DMS114 treated with DMSO at 0.1 percent for 48 hours (cell line): ENCODE data around the gene DNAJC15.
"Not testable (repeated sequence)": the region's sequence is repeated elsewhere in the genome, so short reads cannot be mapped to it uniquely, and the experiment has no call there.

Experiments used
- DNase-seq: peaks from one replicate; lab custom pipeline; 2025; ENCODE audit not compliant: unreplicated experiment; lab: John Stamatoyannopoulos, UW

Gene DNAJC15

DNA sequence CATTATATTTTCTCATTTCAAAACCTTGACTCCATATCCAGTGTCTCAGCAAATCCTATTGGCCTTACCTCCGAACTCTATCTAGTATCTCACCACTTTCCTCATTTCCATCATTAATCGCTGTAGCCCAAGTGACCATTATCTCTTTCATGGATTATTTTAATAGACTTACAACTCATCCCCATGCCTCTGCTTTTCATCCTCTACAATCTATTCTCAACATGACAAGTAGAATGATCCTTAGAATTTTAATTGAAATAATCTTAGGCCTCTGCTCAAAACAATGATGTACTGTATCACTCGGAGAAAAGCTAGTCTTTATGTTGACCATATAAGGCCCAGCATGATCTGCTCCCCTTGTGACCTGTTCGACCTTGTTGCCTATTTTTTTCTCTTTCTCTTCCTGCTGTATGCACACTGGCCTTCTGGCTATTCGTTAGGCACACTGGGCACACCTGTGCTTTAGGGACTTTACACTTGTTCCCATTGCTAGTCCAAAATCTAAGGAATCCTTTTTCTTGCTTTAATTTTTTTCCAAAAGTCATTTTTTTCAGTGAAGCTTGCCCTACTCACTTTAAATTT is 21.4 kb downstream of the DNAJC15 start:
- DNase-seq = no peak

GRCh38 chr13:43045302-43045773 is 22.0 kb downstream of the DNAJC15 start:
- DNase-seq = not testable (repeated sequence)

- no peak for DNase-seq
These were observed 22.9 kb downstream of the DNAJC15 start for GRCh38 chr13:43046259-43046658.

DNA sequence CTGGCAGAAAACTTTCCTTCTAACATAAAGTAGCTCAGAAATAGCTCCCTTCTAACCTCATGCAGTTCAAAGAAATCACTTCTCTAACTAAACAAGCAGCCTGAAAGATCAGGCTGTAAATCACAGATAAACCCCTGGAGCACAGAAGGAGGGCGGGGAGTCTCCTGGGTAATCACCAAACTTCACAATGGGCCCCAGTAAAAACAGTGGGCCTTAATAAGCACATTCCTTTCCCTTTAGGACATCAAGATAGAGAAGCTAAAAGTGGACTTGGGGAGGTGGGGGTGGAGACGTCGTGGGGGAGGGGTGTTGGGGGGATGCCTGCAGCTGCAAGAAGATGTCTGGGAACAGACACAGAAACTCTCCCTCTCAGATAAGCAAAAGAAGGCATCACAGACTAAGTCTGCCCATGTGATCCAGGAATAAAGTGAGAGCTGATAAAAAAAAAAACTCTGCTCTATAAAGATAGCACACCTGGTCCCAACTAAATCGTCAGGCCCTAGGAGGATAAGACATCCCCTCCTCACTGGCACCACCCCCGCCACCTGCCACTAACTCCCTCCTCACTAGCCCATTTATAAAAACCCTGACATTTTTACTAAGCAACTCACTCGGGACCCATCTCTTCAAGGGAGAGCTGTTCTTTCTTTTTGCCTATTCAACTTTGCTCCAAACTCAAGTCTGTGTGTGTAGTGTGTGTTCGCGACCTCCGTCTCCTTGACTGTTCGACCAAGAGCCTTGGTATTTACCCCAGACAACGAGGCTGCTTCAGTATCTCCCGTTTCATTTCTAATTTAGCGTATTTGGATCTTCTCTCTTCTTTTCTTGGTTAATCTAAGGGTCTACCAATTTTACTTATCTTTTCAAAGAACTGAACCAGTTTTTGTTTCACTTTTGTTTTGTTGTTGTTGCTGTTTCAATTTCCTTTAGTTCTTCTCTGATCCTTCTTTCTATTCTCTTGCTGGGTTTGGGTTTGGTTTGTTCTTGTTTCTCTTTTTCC is 31.7 kb downstream of the DNAJC15 start:
- peak; percentile 8 for DNase-seq

DNA sequence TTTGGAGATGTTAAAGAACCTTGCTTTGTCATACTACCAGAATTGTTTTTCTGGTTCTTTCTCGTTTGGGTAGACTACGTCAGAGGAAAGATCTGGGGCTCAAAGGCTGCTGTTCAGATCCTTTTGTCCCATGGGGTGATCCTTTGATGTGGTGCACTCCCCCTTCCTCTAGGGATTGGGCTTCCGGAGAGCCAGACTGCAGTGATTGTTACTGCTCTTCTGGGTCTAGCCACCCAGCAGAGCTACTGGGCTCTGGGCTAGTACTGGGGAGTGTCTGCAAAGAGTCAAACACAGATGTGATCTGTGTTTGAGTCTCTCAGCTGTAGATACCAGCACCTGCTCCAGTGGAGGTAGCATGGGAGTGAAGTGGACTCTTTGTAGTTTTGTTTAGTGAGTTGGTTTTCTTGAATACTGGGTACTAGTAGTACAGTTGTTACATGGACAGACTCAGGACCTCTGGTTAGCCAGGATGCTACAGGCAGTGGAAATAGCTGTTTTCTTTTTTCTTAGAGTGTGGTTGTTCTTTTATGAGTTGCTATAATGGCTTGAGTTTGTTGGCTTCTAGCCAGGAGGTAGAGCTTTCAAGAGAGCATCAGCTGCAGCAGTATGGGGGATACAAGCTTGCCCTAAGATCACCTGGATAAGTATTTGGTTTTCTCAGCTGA is 34.4 kb downstream of the DNAJC15 start:
- DNase-seq = no peak

DNA sequence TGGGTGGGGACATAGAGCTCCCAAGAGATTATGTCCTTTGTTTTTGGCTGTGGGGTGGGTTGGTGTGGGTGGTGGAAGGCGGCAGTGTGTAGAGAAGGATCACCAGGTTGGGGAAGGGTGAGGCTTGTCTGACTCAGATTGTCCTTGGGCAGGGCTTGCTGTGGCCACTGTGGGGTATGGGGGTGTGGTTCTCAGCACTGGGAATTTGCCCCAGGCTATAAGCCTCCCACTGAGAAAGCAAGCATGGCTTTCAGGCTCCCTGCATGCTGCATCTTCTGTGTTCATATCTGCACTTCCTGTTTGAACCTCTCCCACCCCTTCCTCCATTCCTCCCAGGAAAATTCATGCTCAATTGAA is 34.9 kb downstream of the DNAJC15 start:
- no peak for DNase-seq

- DNase-seq = no peak
These were observed 35.4 kb downstream of the DNAJC15 start for GRCh38 chr13:43058831-43059230.

- DNase-seq = not testable (repeated sequence)
These were observed 36.4 kb downstream of the DNAJC15 start for GRCh38 chr13:43059779-43060178.

DNA sequence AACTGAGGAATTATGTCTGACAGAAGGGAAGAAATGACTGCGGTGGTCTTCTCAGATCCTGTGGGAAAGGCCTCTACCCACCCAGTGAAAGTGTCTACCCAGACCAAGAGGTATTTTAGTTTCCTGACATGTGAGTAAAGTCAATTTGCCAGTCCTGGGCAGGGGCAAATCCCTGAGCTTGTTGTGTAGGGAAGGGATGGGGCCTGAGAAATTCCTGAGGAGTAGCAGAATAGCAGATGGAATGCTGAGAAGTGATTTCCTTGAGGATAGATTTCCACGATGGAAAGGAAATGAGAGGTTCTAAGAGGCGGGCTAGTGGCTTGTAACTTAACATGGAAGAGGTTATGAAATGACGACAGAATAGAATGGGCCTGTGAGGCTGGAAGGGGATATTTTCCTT is 37.4 kb downstream of the DNAJC15 start:
- not testable (repeated sequence) for DNase-seq

GRCh38 chr13:43061496-43062280 is 38.3 kb downstream of the DNAJC15 start:
- no peak for DNase-seq

GRCh38 chr13:43071824-43072223 is 48.4 kb downstream of the DNAJC15 start:
- no peak for DNase-seq

GRCh38 chr13:43072394-43072793 is 49.0 kb downstream of the DNAJC15 start:
- no peak for DNase-seq

GRCh38 chr13:43074824-43075510 is 51.6 kb downstream of the DNAJC15 start:
- DNase-seq = no peak

GRCh38 chr13:43075511-43075902 is 52.1 kb downstream of the DNAJC15 start:
- DNase-seq = not testable (repeated sequence)

GRCh38 chr13:43077046-43077445 is 53.7 kb downstream of the DNAJC15 start:
- DNase-seq = no peak

DNA sequence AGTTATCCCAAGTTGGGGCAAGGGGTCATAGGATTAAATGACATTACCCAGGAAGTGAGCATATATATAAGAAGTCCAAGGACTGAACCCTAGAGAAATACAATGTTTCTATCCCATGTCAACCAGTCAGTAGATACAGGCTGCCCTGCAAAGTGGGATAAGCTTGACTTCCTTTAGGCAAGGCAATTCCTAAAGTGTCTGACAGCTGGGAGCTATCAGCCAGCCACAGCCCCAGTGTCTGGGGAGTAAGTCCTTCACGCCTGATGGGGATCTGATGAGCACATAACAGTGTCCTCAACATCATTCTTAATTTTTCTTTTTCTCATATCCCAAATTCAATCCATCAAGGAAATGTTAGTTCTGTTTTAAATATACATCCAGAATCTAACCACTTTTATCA is 54.1 kb downstream of the DNAJC15 start:
- no peak for DNase-seq

- no peak for DNase-seq
These were observed 54.5 kb downstream of the DNAJC15 start for GRCh38 chr13:43077906-43078305.

DNA sequence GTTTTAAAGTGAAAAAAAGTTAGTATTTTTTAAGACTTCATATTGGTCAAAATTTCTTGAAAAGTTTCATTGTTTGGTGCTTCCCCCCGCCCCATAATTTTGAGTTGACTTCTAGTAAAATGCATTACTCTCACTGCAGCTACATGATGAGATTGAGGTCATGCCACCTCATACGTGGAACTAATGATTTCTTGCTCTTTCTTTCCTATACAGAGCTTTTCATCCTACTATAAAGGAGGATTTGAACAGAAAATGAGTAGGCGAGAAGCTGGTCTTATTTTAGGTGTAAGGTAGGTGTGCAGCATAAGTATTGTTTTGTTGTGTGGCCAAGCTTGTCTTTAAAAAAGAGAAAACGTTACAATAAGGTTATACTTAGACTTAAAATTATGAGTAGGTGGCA is 55.0 kb downstream of the DNAJC15 start:
- no peak for DNase-seq

GRCh38 chr13:43079392-43079931 is 56.1 kb downstream of the DNAJC15 start:
- DNase-seq = no peak

- no peak for DNase-seq
These were observed 56.8 kb downstream of the DNAJC15 start for GRCh38 chr13:43080199-43080598.
